ENCODE data around the gene VILL.
"Not testable (repeated sequence)": the region's sequence is repeated elsewhere in the genome, so short reads cannot be mapped to it uniquely, and the experiment has no call there.

The VILL gene

DNA sequence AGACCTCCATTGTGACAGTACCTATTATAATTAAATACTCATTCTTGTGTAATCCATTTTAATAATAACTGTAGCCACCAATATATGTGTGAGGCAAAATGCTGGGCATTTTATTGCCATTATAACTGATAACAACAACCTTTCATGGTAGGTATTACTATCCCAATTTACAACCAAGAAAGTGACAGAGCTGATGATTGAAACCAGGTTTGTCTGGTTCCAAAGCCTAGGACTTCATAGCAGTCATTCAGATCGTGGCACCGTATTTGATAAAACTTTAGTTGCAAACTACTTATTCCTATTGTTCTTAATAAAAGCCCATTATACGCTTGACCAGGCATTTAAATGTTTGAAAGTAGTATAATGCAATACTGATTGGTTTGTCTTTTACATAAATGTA is 26.4 kb upstream of the VILL start:
- no peak for DNase-seq

DNA sequence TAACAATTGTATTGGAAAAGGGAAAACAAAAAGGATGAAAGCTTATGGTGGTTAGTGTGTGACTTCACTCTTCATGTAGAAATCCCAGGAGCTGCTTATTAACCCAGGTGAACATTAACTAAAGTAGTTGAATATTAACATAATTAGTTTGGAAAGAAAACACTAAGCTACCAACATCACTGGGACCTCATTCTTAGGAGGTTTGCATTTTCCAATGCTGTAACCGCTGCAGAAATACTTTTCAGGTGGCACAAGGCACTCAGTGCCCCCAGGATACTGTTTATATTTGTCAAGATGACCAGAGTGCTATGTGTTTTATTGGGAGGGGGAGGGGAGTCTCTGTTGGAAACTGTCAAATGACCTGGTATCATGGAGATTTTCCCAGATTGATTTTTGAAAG is 25.9 kb upstream of the VILL start:
- DNase-seq: no peak

DNA sequence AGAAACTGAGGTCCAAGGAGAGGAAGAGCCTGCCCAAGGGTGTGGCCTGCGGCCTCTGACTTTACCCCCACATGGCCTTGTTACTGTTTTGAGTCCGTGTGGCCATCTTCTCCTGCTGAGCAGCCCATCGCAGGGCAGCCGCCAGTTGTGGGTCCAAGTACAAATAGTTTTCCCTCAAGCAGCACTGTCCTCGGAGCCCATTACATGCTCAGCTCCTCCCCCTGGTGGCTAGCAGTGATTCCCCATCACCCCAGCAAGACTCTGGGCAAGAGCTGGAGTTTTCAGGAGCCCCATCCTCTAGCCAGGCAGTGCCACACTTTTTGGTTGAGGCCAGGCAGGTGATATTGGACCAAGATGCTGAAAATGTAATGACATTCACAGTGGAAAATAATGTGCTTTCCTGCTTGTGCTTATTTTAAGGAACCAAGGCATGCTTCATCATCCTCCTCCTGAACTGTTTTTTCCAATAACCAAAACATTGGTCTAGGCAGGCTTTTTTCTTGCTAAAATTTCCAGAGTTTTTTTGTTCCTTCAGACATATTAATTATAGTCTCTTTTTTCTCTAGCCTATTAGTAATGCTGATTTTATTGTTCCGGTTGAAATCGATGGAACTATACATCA is 23.2 kb upstream of the VILL start:
- DNase-seq: peak; percentile 84

DNA sequence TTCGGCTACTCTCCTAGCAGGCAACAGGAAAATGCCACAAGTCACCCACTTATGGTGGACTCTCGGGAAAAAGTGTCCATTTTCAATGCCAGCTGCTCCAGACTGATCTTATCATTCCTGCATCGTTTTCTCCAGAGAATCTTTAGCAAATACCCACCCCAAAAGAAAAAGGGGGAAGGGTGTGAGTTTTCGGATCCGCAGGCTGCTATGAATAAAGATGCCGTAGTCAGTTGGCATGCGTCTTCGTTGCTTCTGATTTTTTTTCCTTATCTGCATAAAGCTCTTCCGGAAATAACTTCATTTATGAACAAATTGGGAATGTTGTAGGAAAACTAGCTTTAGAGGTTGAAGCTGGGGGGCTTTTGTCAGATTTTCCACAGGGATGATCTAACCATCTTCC is 22.4 kb upstream of the VILL start:
- DNase-seq: no peak

DNA sequence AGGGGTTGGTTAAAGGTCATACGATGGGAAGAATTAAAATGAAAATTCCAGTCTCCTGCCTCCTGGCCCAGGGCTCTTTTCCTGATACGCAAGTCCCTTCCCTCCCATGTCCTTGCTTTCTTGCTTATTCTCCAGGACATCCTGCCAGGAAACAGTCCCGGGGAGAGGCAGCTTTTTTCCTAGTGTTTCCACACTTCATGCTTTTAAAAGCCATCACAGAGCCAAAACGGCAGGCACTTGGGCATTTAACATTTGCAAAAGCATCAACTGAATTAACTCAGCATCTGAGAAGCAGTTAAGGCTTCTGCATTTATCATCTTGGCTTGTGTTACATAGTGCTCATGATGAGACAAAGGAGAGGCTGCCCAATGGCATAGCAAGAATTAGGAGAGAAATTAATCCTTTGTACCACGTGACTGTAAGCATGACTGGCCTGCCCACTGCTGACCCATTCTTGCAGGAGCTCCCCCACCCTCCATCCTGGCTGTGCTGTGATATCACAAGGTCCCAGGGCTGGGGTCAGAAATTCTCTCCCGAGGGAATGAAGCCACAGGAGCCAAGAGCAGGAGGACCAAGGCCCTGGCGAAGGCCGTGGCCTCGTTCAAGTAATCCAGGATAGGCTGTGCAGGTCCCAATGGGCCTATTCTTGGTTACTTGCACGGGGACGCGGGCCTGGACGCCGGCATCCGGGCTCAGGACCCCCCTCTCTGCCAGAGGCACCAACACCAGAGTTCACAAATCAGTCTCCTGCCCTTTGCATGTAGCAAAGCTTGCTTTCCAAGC is 21.6 kb upstream of the VILL start:
- no peak for DNase-seq

DNA sequence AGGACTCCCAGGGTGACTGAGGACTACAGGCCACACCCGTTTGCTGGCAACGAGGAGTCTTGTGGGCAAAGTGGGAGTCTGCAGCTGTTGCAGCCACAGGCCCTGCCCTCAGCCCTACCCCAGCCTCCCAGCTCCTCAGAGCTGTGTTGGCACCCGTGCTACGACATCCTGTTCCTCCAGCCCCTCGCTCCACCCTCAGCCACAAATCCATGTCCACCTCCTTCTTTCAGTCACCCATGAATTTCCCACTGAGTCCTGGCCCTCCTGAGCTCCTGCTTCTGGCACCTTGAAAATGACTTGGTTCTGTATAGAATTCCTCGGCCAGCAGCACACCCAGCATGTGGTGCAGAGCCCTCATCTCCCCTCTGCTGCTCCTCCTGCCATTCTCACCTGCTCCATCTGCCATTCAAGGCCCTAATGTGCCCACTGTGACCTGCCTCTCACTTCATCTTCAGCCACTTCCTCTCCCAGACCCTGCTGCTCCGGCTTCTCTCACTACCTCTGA is 20.9 kb upstream of the VILL start:
- peak; percentile 68 for DNase-seq

DNA sequence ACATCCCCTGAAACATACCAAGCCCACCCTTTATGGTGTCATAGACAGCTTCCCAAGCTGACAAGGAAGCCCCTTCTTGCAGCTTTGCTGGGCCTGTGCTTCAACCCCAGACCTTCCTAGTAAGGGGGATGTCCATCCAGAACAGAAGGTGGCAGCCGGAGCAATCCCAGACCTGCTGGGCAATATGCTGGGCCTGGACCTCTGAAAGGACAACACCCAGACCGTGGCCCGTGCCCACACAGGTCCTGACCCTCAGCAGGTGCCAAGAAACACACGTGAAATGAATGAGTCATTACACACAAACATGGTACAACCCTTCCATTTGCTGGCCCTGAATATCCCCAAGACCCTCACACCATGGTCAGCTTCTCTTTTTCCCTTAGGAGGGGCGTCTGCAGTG is 19.8 kb upstream of the VILL start:
- DNase-seq: no peak

DNA sequence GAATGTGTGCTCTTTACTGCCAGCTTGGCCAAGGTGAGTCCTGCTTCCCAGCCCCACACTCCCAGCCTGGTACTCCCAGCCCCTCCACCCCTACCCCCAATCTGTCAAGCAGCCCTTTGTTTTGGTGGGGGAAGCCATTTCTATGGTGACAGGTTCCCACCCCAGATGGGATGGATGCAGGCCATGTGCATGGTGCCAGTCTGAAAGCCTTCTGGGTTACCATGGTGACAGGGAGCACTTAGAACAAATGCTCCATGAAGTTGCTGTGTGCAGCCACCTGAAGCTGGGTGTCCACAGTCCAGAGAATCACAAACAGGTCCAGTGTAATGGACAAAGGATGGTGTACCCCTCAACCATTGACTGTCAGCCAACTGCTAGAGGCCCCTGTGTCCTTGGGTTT is 19.1 kb upstream of the VILL start:
- no peak for DNase-seq

DNA sequence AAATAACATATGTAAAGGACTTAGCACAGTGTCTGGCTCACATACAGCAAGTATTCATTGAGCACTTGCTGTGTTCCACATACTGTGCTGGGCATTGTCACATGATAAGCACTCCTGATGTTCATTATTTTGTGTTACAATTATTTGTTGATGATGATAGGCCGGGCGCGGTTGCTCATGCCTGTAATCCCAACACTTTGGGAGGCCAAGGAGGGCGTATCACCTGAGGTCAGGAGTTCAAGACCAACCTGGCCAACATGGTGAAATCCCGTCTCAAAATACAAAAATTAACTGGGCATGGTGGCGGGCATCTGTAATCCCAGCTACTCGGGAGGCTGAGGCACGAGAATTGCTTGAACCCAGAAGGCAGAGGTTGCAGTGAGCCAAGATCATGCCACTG is 18.5 kb upstream of the VILL start:
- DNase-seq: not testable (repeated sequence)

DNA sequence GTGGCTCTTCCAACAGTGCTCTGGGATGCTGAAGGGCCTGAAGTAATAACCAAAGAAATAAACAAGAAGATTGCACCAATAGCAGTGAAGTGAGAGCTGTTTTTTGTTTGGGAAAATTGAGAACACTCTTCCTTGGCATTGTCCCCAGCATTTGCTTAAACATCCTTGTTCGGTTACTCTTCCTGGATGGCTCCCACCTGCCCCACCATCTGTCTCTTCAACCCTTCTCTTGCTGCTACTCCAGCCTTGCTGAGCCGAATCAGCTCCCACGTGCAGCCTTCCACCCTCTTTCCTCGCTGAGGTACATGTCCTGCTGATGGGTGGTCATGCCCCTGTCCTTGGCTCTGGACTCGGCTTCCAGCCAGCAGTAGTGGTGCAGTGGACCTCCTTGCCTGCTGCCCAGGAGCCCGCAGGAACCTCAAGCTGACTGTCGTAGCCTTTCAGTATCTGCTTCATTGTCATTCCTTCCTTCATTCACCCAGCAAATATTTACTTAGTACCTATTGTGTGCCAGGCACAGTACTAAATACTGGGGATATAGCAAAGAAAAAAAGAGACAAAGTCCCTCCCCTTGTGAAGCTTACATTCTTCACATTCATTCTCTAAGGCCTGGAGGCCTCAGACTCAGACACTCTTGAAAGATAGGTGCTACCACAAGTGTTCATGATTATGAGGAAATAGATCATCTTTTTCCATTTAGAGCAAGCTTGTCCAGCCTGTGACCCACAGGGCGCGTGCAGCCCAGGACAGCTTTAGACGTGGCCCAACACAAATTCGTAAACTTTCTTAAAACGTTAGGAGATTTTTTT is 17.1 kb upstream of the VILL start:
- DNase-seq: no peak

DNA sequence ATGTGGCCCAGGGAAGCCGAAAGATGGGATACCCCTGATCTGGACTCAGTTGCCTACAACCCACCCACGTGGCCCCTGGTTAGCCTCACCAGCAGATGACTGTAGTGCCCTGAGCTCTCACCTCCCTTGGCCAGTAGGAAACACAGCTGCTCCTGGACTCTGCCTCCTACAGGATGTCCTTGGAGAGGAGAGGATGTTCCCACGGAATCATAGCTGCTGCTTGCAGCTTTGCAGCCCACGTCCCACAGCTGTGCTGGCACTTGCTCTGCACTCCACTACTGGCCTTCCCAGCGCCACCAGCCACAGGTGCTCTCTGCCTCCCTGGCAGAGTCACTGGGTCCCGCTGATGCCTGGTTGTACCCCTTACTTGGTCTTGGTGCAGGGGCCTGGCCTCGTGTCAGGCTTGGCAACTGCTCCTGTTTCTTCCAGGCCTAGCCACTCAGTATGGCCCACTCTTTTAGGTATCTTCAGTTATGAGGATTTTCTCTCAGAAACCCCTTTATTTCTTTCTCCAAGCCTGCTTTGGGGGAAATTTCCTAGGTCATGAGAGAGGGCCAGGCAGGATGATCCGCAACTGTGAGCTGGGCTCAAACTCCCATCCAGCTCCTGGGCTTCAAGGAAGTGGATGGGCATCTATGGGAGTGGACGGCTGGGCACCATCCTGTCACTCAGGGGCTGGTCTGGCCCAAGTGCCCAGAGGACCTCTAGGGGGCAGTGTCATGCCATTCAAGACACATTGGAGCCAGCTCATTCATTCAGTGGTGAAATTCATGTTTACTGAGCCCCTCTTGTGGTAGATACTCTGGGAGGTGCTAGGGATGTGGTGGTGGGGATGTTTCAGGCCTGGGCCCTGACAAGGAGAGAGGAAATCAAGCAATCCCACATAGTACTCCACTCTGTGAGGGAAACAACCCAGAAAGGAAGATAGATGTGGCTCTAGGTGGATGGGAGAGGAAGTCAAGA is 16.2 kb upstream of the VILL start:
- peak; percentile 89 for DNase-seq

DNA sequence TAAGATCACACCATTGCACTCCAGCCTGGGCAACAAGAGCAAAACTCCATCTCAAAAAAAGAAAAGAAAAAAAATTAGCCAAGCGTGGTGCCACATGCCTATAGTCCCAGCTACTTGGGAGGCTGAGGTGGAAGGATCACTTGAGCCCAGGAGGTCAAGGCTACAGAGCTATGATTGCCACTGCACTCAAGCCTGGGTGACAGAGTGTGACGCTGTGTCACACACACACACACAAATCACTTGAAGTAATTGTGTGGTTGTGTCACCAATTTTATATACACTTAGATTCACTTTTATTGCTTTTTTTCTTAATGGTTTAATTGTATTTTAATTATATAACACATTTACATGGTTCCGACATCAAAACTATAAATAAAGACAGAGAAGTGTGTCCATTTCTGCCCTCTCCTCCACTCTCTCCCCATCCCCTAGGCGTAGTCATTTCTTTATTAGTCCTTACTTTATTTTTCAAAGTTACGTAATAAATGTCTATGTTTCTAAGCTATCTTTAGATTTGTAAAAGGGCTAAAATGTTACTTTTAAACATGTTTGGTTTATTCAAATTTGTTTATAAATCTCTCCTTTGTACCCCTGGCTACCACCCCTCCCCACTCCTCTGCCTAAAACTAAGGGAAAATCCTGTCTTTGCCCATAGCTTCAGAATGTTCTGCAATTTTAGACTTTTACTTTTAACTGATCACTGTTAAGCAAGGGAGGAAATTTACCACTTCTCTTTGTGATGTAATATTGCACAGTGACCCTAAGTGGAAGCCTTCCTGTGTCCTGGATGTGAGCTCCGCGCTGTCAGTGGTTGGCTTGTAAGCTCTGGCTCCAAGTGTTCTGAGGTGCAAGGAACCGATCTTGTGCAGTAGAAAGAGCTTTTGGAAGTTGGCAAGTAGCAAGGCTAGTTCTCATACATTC is 10.8 kb upstream of the VILL start:
- peak; percentile 28 for DNase-seq

DNA sequence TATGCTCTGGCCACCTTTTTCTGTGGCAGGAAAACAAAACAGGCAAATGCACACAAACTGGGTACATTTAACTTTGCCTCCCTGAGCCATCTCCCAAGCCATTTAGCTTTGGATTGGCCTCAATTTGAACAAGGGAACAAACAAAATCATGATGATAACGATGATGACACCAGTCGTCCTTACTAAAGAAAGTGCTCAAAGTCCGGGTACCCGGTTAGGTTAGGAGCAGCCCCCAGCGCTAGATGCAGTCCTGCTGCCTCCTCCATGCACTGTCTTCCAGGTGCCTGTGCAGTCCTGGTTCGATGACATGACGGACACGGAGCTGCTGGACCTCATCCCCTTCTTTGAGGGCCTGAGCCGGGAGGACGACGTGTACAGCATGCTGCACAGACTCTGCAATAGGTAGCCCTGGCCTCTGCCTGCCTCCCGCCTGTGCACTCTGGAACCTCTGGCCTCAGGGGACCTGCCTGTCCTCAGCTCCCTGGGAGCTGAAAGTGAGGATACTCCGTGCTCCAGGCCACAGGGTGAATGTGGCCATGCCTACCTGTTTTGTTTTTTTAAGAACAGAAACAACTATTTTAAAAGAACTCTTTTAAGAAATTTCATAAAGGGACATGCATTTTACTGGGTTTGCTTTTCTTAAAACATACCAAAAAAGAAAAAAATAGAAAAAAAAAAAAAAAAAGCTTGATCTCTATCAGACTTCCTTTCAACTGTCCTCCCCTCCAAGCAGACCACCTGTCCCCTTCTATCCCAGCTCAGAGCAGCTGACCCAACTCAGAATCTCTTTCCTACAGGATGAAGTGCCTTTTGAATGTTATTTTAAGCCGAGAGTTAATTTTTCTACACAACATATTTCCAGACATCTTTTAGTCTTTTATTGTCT is 9.9 kb upstream of the VILL start:
- no peak for DNase-seq

DNA sequence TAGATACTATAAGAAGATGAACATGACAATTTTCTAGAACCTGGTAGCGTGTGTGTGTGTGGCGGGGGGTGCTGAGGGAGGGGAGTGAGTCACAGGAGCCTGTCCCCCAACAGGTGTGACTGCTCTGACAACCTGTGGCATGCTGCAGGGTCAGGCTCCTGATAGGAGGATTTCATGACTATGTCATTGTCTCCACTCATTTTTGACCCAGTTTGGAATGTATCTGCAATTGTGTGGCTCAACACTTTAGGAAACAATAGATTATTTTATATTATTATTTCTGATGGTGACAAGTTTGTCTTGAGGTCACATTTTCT is 9.3 kb upstream of the VILL start:
- no peak for DNase-seq

DNA sequence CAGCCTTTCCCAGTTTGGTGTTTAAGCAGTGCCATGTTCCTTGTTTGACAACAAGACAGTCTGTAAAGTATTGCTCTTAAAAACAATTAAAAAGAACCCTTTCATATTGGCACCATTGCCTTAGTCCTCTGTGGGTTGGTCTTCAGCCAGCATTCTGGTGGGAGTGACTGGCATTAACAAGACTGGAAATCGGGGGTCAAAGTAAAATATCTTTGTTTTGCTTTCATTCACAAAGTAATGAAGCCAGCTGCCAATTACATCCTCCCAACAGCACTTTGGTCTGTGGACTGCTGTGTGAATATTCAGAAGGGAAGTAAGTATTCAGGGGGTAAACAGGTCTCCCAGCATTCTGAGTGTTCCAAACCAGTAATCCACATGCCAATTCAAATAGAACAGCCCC is 8.3 kb upstream of the VILL start:
- no peak for DNase-seq

DNA sequence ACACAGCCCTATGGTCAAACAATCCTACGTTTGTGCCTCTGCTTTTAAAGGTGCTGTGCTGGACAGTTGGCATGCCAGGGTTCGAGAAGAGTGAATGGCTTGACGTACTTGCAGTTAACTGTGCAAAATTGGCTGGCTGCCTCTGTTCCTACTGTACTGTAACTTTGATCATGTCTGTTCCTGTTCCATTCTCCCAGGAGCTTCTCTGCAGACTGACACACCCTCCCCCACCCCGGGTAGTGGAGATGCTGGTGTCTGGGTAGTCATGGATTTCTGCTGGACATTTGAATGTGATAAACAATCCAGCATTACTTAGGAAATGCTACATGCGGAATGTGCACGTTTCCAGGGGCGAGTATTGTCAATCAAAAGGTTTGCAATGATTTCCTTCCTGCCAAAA is 6.5 kb upstream of the VILL start:
- DNase-seq: no peak

DNA sequence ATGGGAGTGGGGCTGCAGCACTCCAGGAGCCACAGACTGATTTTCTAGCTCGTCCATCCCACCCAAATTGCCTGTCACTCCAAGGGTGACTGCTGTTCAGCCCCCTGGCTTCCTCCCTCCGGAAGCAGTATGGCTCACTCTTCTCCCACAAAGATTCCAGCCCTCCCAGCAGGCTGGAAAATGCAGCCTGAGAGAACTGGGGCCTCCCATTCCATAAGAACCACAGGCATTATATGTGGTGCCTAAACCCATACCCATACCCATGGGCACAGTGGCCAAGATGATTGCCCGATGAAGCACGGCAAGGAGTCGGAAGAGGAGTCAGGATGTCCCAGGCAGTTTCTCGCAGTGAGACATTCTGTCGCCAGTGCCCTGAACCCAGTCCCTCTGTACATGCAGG is 6.0 kb upstream of the VILL start:
- no peak for DNase-seq

DNA sequence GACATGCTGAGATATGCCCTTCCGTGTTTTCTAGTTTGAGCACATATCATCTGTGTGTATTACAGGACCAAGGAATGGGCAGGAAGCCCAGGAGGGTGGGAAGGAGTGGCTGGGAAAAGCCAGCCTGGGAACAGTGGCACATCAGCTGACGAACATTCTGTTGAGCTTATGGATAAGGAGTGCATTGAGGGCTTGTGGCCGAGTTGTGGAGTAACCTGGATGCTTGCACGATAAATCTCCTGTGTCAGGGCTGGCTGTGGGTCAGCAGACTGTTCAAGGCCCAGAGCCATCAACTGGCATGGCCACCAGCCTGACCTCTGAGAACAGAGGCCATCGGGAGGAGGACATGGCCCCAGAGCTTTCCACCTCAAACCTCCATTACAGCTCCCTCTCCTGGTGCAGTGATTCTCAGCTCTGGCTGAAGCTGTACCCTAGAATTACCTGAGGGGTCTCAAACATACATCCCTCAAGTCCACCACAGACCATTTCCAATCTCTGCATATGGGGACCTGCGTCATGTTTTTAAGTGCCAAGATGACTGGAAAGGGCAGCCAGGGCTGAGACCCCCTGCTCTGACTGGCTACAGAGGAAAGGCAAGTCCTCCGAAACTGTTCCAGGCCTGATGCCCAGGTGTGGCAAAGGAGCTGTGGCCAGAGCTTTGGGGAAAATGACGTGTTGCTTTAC is 4.8 kb upstream of the VILL start:
- no peak for DNase-seq

DNA sequence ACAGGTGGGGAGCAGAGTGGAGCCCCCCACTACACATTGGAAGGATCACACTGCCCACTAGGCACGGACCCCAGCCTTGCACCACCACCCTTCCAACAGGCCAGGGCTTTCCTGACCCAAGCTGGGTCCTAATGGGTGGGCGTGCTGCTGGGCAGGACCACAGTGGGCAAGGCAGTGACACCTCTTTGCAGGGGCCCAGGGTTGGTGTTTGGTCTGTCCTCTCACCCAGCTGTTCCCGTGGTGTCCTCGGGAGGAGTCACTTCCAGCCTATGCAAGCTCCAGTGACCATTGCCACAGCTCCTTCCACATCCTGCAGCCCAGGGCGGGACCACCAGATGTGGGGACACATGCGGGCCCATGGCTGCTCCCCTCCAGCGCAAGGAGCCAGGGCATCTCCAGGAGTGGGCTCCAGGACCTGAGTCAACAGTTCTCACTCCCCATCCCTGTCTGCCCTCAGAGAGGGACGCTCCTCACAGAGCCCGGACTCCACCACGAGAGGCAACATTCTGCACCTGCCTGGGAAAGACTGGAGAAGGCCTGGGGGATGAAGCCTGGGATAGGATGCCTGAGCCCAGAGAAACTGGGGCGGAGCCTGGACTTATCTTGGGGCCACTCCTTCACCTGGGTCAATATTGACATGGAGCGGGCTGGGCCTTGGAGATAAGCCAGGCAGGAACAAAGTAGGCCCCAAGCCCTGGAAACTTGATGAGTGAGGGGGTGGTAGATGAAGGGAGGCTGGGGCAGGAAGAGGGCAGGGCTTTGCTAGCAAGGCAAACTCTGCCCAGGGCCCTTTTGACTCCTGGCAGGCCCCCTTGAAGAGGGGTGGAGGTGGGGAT is 3.9 kb upstream of the VILL start:
- peak; percentile 57 for DNase-seq
